Stimulated activated CD4-positive, alpha-beta T cell treated with anti-CD3 and anti-CD28 coated beads, Interleukin-4, amount 100 ng/mL, for 4 hours (primary cell): ENCODE results near the gene RAB6B.

Experiments
- DNase-seq, 2 experiments: peaks; one replicate each; pipeline ENCODE4 v3.0.0-alpha.2; 2020

Gene RAB6B

DNA sequence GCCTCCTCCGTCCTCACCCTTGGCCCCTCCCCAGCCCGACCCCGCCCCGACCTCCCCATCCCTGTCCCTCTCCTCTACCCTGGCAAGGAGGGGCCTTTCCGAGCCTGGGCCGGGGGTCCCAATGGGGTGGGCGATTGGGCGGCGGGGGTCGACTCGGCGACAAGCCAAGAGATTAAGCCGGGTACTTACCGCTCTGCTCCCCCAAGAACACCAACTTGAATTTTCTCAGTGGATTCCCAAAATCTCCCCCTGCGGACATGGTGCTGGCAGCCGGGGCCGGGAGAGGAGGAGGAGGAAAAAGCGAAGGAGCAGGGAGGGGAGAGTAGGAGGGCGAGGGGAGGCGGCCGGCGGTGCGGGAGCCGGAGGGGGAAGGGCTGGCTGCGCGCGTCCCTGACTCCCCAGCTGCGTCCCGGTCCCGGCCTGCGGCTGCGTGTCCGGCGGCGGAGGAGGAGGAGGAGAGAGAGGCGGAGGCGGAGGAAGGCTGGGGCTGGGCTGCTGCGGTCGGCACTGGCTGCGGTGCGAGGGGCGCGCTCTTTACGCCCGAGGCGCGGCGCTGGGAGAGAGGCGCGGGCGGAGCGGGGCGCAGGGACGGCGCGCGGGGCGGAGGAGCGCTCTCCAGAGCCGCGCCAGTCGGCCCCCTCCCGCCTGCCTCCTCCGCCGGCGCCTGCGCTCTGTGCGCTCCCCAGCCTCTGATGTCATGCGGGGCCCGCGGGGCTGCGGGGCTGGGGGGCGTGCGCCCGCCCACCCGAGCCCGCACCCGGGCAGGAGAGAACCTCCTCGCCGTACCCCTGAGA lies at the start of gene RAB6B:
TSS of gene RAB6B (minus strand) at position 675 of the 794 bp plus-strand sequence. CDS start at position 259, 416 bp downstream.
- no peak for DNase-seq

- no peak for DNase-seq
Measured at GRCh38 chr3:133944641-133945380, 49.1 kb upstream of the RAB6B start.

DNA sequence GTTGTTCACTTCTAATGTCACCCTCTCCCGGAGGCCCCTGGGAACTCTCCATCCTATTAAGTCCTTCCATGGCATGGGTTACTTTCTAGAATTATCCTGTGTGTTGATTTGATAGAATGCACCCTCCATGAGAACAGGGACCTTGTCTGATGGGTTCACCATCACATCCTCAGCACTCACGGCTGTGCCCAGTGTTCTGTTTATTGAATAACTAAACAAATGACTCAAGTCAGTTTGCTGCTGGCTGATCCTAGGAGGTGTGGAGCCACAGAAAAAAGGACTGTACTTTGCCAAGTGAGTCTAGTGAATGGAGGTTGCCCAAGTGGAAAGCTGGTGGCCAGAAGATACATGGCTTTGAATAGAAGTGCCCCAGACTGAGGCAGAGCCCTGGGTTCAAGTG lies 48.5 kb upstream of the RAB6B start:
- DNase-seq: no peak

GRCh38 chr3:133943639-133944141 lies 48.0 kb upstream of the RAB6B start:
- no peak for DNase-seq

- DNase-seq: no peak
Measured at GRCh38 chr3:133943031-133943535, 47.4 kb upstream of the RAB6B start.

- no peak for DNase-seq
Measured at GRCh38 chr3:133941415-133941821, 45.7 kb upstream of the RAB6B start.

GRCh38 chr3:133940536-133940935 lies 44.9 kb upstream of the RAB6B start:
- no peak for DNase-seq

DNA sequence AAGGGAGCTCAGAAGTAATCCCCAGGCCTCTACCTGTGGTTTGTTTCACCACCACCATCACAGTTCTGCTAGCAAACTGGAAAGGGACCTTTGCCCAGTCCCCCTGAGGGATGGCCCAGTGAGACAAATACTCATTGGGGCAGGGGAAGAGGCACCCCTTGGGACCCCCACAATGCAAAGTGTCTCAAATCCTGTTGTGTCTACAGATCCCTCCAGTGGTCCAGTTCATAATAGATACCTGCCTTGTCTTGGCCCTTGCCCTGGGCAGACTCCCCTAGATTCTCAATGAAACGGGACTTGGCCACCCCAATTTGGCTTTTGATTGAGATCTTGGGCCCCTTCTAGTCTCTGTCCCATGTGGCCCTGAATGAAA lies 43.8 kb upstream of the RAB6B start:
- DNase-seq: no peak

DNA sequence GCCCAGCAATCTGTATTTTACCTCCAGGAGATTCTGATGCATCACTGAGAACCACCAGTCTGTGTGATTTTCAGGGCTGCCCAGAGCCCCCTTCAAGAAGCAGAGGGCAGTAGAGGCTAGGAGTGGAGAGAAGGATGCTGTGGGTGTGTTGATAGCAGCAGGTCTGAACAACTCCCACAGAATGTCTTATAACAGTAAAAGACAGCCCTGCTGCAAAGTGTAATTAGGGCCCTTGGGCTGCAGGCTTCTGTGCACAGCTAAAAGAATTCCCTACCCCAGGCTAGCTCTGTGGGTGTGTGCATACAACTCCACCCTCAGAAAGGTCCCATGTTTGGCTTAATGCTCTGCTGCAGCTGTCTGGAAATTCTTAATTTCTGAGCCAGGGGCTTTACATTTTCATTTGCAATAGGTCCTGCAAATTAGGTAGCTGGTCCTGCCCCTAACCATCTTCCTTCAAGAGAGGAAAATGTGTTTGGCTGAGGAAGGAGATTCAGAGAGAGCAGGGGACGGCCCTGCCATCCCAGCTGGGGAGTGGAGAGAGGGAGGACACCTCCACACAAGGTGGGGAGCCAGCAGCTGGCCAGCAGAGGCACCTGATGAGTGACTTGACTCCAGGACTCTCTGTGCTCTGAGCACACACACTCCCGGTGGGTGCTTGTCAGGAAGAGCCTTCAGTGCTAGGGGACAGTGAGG lies 43.2 kb upstream of the RAB6B start:
- no peak for DNase-seq

DNA sequence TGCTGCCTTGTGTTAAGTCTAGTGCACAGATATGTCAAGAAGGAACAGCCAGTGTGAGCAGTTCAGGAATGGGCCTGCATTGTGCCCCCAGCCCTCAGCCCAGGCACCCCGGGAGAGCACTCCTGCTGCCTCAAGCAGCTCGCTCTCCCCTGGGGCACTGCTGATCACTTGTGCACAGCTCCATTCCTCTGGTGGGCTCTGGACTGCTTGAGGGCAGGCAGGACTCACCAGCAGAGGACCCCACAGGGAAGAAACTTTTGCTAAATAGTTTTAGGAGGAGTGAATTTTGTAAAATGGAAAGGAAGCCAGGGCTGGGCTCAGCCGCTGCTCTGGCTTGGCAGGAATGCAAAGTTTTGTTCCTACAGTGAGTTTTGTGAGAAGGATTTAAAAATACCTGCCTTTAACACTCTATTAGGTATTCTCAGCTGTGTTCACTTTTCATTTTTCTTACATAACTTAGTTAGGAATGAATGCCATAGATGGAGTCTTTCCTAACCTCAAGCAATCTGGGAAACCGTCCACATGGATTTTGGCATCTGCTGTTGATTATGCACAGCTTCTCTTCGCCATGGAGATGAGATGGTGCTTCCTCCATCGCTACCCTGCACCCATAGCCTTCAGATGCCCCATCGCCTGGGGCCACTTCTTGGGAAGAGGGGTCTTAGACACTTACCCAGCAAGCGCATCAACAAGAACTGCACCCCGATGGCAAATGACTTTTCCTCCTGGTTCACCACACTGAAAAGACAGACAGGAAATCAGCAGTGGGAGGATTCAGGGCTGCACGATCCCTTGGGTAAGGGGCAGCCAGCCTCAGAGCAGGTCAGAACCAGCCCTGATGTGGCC lies 42.3 kb upstream of the RAB6B start:
- DNase-seq: no peak

DNA sequence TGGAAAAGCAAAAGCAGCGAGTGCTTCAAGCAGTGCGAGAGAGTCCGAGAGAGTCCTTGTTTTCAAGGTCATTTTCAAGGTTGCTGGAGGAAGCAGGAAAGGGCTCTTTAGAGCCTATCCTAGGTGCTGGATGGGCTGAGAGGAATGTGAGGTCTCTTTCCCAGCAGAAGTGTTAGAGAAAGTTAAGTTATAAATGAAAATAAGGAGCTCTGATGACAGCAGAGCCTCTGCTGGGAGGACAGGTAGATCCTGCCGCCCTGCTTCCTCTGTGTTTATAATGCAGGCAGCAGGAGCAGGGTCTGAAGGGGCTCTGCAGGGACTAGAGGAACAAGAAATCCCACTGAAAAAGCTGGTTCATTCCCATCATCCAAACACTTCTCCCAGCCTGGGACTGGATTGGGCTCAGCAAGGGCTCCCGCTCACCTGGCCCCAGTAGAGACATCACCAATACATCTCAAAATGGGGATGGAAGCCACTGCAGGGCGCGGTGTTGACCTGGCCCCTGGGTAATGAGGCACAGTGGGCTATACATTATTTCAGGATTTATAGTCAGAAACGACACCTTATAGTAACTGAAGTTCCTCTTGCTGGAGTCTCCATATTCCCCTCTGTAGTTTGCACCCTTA lies 41.5 kb upstream of the RAB6B start:
- no peak for DNase-seq

- no peak for DNase-seq
Measured at GRCh38 chr3:133935843-133936769, 40.4 kb upstream of the RAB6B start.

GRCh38 chr3:133934996-133935842 lies 39.5 kb upstream of the RAB6B start:
- DNase-seq: no peak

- DNase-seq: no peak
Measured at GRCh38 chr3:133934073-133934970, 38.6 kb upstream of the RAB6B start.

- DNase-seq: no peak
Measured at GRCh38 chr3:133933097-133934024, 37.7 kb upstream of the RAB6B start.

GRCh38 chr3:133932009-133932408 lies 36.3 kb upstream of the RAB6B start:
- DNase-seq: no peak

- DNase-seq: no peak
Measured at GRCh38 chr3:133931084-133931483, 35.4 kb upstream of the RAB6B start.
